DMS53 treated with DMSO at 0.1 percent for 48 hours (cell line): ENCODE results near the gene MCF2L2.
"Not testable (repeated sequence)": the region's sequence is repeated elsewhere in the genome, so short reads cannot be mapped to it uniquely, and the experiment has no call there.

ENCODE experiments used
- DNase-seq: peaks from one replicate; lab custom pipeline; 2025; ENCODE audit not compliant: unreplicated experiment; lab: John Stamatoyannopoulos, UW

Gene MCF2L2

DNA sequence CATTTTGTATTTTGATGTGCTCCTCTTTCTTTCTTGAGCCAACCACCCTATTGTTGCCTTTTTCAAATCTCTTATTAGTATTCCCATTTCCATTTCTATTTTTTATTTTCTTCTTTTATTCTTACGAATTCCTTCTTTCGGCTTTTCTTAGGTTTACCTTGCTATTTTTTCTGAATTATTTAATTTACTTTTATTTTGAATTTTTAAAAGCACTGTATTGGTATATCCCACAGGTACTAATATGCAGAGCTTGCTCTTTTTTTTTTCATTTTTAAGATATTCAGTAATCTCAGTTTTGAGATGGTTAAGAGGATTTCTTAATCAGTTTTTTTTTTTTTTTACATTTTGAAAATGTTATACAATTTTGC is 18.4 kb upstream of the MCF2L2 start:
- no peak for DNase-seq

DNA sequence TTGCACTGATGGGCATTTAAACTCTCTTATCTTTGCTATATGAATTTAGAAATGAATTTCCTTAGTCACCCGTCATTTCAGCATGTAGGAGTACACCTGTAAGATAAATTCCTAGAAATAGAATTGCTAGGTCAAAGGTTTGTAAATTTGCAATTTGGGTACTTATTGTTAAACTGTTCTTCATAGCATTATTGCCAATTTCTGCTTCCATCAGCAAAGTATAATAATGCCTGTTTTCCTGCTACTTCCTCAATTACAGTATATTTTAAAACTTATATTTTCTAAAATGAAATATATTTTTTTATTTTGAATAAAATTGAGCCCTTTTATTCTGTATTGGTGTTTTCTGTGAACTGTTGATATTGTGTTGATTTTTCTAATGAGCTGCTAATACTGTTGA is 16.3 kb upstream of the MCF2L2 start:
- no peak for DNase-seq

DNA sequence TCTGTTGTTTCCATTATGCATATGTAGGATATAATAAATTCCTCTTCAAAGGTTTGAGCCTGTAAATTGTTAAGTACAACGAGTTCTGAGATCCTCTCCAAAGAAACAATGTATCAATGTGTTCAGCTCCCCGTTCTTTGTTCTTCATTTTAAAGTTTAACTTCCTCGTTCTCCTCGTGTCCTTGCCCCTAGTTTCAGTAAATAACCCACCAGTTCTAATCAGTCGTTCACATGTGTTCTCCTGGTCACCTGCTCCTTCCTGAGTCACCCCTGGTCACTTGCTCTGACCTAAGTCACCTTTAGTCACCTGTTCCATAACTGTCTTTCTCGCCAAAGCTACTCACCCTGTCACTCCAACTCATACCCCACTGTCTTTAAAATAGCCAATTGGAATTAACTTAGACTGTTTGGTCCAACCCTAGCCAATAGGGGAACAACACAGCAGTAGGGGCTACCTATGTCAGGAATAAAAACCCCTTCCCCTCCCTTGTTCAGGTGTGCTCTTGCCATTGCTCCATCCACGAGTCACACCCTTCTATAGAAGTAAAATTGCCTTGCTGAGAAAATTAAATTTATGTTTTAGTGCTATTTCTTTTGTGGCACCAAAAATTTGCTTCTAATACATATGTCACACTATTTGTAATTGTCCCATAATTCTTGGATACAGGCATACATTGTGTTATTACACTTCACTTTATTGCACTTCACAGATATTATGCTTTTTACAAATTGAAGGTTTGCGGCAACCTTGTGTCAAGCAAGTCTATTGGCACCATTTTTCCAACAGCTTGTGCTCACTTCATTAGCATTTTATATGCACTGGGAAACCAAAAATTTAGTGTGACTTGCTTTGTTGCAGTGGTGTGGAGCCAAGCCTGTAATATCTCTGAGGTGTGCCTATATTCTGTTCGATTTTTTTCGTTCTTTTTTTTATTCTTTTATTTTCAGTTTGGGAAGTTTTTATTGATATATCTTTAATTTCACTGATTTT is 15.3 kb upstream of the MCF2L2 start:
- DNase-seq = no peak

DNA sequence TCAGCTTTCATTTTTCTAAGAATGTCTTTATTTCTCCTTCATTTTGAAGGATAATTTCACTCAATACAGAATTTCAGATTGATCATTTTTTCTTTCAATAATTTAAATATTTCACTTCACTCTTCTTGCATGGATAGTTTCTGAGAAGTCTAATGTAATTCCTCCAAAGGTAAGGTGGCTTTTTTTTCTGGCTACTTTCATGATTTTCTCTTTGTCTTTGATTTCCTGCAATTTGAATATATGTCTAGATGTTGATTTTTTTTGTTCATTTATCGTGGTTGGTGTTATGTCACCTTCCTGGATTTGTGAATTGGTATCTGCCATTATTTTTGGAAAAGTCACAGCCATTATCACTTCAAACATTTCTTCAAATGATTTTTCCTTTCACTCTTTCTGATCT is 14.6 kb upstream of the MCF2L2 start:
- no peak for DNase-seq

DNA sequence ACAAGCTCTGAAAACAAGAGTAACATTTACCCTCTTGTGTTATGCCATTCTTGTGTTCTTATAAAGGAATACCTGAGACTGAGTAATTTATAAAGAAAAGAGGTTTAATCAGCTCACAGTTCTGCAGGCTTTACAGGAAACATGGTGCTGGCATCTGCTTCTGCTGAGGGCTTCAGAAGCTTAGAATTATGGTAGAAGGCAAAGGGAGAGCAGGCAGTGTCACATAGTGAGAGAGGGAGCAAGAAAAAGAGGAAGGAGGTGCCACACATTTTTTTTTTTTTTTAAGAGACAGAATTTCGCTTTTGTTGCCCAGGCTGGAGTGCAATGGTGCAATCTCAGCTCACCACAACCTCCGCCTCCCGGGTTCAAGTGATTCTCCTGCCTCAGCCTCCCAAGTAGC is 12.1 kb upstream of the MCF2L2 start:
- DNase-seq = not testable (repeated sequence)

DNA sequence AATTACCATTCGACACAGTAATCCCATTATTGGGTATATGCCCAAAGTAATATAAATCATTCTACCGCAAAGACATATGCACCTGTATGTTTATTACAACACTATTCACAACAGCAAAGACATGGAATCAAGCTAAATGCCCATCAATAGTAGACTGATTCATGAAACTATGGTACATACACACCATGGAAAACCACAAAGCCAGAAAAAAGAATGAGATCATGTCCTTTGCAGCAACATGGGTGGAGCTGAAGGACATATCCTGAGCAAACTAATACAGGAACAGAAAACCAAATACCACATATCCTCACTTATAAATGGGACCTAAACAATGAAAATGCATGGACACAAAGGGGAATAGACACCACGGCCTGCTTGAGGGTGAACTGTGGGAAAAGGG is 11.1 kb upstream of the MCF2L2 start:
- no peak for DNase-seq

DNA sequence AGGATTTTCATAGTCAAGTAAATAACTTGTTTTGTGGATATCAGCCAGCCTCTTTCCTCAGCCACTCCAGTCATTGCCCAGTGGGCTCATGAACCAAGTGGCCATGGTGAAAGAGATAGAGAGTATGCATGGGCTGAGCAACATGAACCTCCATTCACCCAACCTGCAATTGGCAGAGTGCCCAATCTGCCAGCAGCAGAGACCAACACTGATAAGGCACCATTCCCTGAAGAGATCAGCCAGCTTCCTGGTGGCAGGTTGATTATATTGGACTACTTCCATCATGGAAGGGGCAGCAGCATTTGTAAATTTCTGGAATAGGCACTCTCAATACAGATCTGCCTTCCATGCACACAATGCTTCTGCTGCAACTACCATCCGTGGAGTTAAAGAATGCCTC is 10.3 kb upstream of the MCF2L2 start:
- no peak for DNase-seq

DNA sequence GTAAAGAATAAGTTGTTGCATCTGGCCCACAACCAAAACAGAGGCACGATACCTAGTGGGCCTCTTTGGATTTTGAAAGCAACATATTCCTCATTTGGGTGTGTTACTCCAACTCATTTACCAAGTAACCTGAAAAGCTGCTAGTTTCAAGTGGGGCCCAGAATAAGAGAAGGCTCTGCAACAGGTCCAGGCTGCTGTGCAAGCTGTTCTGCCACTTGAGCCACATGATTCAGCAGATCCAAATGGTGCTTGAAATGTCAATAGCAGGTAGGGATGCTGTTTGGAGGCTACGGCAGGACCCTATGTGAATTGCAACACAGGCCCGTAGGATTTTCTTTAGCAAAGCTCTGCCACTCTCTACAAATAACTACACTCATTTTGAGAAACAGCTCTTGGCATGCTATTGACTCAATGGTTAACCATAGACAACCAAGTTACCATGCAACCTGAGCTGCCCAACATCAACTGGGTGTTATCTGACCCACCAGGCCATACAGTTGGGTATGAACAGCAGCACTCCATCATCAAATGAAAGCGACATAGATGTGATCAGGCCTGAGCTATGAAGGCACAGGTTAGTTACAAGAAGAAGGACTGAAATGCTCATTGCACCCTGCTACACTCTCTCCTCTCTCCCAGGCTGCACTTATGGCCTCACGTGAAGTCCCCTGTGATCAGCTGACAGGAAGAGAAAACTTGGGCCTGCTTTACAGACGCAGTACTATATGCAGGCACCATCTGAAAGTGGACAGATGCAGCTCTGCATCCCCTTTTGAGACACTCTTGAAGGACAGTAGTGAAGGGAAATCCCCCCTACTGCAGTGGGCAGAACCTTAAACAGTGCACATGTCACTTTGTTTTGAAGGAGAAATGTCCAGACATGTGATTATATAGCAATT is 9.5 kb upstream of the MCF2L2 start:
- no peak for DNase-seq

DNA sequence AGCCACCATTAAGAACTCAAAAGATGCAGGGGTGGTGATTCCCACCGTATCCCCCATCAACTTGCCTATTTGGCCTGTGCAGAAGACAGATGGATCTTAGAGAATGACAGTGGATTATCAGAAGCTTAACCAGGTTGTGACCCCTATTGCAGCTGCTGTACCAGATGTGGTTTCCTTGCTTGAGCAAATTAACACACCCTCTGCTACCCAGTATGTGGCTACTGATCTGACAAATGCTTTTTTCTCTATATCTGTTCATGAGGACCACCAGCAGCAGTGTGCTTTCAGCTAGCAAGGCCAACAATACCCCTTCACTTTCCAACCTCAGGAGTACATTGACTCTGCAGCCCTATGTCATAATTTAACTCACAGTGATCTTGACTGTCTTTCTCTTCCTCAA is 8.6 kb upstream of the MCF2L2 start:
- DNase-seq = no peak

DNA sequence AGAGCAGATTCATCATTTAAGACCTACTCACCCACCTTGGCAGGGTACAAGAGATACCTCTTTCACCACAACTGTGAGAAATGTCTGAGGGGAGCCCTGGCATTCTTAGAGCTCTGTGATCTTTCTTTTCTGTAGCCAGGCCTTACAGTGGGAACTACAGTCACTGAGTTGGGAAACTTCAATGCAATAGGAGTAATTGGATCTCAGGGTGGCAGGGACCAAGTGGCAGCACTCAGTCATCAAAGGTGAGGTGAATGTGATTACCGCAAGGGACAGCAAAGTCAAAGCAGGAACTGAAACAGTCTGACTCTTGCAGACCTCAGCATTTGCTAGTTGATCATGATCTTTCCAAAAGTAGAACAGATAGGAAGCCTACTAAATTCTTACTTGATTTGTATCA is 7.2 kb upstream of the MCF2L2 start:
- no peak for DNase-seq

DNA sequence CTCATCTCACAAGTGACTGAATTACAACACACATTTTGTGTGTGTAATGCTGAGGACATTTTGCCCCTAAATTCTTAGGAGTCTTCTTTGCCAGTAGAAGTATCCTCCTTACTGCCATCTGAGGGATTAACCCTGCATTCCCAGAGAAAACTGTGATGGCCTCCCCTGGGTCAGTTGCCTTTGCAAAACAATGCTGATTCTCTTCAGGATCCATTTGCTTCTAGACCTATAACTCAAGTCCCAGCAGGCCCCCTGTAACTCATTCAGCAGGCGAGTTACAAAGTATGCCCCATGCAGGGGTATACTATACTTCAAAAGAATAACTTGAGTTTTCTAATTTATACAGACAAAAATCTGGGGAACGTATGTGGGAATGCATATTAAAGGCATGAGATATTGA is 6.6 kb upstream of the MCF2L2 start:
- no peak for DNase-seq

DNA sequence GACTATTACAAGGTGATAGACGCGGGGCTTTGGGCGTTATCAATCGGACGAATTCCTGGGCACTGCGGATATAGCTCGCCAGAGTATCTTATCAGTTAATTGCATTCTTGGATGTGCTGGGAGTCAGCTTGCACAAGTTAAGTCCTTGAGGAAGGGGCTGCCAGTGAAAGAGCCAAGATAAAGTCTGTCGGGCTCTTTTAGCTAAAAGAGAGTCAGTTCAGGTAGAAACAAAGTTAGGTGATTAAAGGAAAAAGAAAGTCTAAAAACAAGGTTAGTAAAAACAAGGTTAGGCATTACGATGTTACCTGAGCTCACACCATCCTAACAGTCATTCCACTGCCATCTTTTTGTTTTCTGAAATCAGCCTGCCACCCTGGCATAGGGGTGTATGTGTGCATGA is 6.1 kb upstream of the MCF2L2 start:
- DNase-seq = no peak

DNA sequence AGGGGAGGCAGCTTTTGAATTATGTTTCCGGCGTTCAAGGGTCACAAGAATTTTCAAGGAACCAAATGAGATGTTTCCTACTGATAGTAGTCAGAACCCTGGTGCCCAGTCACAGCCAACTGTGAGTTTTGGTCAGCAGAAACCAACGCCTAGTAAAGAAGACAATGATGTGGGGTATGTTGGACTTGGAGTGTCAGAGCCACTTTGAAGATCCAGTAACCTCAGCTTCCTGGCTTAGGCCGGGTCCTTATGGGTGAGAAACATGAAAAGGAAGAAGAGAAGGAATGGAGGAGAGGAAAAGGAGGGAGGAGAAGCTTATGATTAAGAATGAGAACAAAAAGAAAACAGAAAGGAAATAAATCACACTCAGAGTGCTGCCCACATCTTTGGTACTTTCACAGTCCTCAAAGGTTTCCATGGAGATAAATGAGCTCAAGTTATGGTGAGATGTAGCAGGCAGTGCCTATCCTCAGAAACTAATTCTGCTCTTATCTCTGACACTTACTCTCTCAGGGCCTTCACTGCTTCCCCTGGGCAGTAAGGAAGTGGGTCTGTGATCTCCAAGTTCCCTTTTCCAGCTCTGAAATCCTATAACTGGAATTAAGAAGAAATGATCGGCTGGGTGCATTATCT is 2.0 kb upstream of the MCF2L2 start:
- DNase-seq = no peak

DNA sequence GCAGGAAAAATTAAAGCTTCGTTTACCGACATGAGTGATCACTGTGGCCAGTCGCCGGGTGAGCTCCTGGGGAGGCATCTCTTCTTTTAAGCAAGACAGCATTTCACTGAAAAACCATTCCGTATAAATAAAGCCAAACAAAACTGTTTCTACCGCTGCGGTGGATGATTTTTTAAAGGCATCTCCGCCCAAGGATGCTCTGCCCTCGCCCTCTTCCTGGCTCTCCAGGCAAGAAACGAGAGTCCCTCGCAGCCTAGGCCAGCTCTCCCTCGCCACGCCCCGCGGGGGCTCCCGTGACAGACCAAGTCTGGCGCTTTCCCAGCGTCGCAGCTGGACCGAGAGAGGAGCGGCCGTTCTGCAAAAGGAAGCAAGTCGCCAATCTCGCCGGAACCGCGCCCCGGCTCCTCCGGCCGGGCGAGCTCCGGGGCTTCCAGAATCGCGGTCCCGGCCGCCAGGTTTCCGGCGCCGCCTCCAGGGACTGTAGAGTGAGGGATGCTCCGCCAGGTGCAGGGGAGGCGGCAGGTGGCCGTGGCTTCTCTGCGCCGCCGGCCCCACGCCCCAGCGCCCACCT is 458 bp downstream of the MCF2L2 start:
- DNase-seq = peak; percentile 12

DNA sequence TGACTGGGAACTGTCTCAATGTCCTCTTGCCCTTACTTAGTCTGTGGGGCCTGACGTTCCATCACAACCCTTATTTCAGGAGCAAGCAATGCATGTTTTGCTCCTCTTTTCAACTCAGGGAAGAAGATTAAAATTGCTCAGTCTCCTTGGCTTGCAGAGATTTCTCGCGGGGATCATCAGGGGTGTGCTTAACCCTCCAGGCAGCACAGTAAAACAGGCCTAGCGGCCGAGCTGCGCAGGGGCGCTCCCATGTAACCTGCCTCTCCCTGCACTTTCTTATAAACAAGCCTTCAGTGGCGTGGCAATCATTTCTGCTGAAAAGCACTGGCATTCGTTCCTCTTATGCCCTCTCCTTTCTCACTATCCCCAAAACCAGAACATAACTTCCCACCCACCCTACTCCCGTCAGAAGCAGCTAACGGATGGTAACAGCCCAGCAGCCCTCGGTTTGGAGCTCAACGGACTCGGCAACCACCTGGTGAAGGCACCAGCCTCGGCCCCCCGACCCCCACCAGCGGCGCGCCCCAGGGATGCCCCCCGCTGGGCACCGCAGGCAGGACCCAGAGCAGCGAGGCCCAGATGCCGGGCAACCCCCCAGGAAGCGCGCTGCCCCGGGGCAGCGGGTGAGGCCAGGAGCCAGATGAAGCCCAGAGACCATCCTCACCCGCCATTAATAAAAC is 1.1 kb downstream of the MCF2L2 start:
- no peak for DNase-seq

DNA sequence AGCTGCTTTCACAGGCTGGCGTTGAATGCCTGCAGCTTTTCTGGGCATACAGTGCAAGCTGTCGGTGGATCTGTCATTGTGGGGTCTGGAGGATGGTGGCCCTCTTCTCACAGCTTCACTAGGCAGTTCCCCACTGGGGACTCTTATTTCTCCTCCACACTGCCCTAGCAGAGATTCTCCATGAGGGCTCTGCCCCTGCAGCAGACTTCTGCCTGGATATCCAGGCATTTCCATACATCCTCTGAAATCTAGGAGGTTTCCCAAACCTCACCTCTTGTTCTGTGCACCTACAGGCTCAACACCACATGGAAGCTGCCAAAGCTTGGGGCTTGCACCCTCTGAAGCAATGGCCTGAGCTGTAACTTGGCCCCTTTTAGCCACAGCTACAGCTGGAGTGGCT is 9.6 kb downstream of the MCF2L2 start:
- DNase-seq = not testable (repeated sequence)

DNA sequence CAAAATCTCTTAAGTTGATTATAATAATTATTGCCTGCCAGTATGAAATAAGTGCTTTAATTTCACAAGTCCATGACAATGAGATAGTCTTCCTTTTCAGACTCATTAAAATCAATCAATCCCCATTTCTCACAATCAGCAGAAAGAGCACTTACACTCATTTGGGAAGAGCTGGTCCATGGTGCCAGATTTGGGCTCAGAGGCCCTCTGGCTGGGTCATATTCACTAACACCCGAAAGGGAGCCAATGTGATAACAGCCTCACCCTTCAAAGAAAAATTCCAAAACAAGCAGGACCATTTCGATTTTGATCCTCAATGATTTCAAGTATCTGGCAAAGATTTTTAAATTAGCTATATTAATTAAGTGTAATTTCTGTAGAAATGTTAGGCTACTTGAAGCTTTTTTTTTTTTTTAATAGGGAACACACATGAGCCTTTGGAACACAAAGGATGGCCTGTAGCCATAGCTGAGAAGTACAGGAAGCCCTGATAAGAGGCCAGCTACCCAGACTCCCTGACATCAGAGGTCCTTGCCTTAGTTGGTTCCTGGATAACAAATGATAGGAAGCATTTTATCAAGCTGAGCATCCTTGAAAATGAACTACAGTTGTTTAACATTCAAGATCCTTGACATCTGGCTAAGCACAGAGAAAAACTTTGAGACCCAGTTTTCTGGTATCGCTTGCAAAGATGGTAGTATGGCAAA is 17.1 kb downstream of the MCF2L2 start:
- DNase-seq = no peak

DNA sequence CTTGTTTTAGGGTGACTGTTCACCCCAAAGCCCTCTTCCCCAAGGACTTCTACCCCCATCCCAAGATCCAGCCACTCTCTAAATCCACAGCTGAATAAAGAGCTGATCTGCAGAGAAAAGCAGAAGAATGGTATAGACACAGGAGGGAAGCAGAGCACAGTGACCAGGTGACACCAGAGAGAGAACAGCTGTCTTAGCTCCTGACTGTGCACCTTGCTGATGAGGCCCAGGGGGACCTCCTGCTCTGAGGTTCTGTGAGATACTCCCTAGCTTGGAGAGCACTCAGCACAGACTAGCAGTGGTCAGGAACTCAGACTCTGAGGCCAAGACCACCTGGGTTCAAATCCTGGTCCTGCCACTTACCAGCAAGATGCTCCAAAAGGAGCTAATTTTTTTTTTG is 17.7 kb downstream of the MCF2L2 start:
- no peak for DNase-seq

DNA sequence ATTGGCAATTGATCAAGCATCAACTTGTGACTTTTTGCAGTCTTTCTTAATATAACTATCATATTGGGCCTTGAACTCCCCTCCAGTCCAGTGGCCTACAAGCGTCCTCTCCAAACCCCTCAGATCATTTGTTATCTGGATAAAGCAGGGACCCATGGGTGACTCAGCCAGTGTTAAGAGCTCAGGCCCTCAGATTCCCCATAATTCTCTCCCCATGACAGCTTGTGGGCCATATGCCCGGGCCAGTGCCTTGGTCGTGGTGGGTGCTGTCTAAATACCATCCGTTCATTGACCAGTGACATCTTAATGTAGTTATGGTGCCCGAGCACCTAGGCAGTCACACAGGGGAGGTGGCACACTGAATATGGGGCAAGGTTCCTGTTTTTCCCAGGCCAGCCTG is 18.1 kb downstream of the MCF2L2 start:
- no peak for DNase-seq

DNA sequence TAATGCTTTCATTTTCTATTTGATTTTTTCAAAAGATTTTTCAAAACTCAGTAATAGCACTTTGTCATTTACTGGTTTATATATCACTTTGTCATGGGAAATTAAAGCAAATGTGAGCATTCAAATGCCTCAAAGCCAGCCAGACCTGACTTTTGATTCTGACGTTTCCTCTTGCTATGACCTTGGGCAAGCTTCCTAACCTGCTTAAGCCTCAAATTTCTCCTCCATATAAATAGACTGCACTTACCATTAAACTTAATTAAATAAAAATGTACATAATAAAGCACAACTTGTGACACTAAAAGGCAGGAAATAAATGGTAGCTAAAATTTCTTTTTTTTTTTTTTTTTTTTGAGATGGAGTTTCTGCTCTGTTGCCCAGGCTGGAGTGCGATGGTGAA is 19.2 kb downstream of the MCF2L2 start:
- no peak for DNase-seq
